H1 (cell line): Measurements from ENCODE around the gene BLOC1S3. TPM values are rescaled to one million over a fixed set of nuclear protein-coding genes. Genes with fewer than 3 reads are reported as not detected.

Experiments
- CTCF ChIA-PET: fragments of 300-600 bp; sonication (Branson Sonifier 250); formaldehyde crosslinking; loops from one replicate; lab custom pipeline; 2021; ENCODE audit not compliant: partially characterized antibody; lab: Charles Lee
- POLR2A ChIA-PET: fragments of 300-600 bp; sonication (Branson Sonifier 250); formaldehyde crosslinking; loops from one replicate; lab custom pipeline; 2021; ENCODE audit warnings: inconsistent platforms; ENCODE audit not compliant: partially characterized antibody; lab: Charles Lee
- DNase-seq, 2 experiments: peaks; one replicate each; pipeline versions ENCODE4 v3.0.0 to v3.0.0-alpha.2; 2010 to 2022; ENCODE audit warnings: low spot score in 2 of 2, low read depth in 1 of 2, mixed read lengths in 1 of 2
- FAIRE-seq: peaks from 2 replicates; lab custom pipeline; 2011; peaks lifted over from hg19 to GRCh38; lab: Jason Lieb, UNC
- H2AFZ ChIP-seq: 2 replicates; pipeline ENCODE4 v1.8.1; 2012; ENCODE audit warnings: low read length, inconsistent platforms
- H2AK5ac ChIP-seq: 2 replicates; pipeline ENCODE4 v1.6.1; 2013; ENCODE audit warnings: low read depth, low read length
- H2BK120ac ChIP-seq: replicated peaks from 2 replicates; pipeline ENCODE3; 2013; ENCODE audit warnings: low read depth, low read length, inconsistent platforms
- H2BK12ac ChIP-seq: 2 replicates; pipeline ENCODE4 v1.6.1; 2013; ENCODE audit warnings: low read depth, low read length
- H2BK15ac ChIP-seq: 2 replicates; pipeline ENCODE4 v1.6.1; 2013; ENCODE audit warnings: low read length
- H2BK20ac ChIP-seq: 2 replicates; pipeline ENCODE4 v1.6.1; 2013; ENCODE audit warnings: low read length
- H2BK5ac ChIP-seq: 2 replicates; pipeline ENCODE4 v1.6.1; 2013; ENCODE audit warnings: low read depth, low read length
- H3K14ac ChIP-seq: 2 replicates; pipeline ENCODE4 v1.6.1; 2013; ENCODE audit warnings: inconsistent platforms; ENCODE audit not compliant: insufficient read length
- H3K18ac ChIP-seq: 2 replicates; pipeline ENCODE4 v1.6.1; 2013; ENCODE audit warnings: low read length; ENCODE audit errors: extremely low read depth
- H3K23ac ChIP-seq: 2 replicates; pipeline ENCODE4 v1.6.1; 2013; ENCODE audit warnings: inconsistent platforms; ENCODE audit not compliant: insufficient read length
- H3K23me2 ChIP-seq: 2 replicates; pipeline ENCODE4 v1.6.1; 2013; ENCODE audit warnings: low read depth, low read length
- H3K27ac ChIP-seq: 2 replicates; pipeline ENCODE4 v1.6.1; 2011; ENCODE audit warnings: low read depth, low read length, inconsistent platforms
- H3K27me3 ChIP-seq, 4 experiments: replicated peaks in 1 of 4; 1 replicate in 1 of 4; 2 replicates in 3 of 4; pipeline versions ENCODE4 v1.6.1 to v1.8.1; 2011 to 2013; ENCODE audit warnings: low read length in 3 of 4, mild to moderate bottlenecking in 3 of 4, inconsistent platforms in 2 of 4, mixed read lengths in 2 of 4, moderate library complexity in 1 of 4; ENCODE audit not compliant: control insufficient read depth in 3 of 4, insufficient read depth in 3 of 4; ENCODE audit errors: extremely low read depth in 1 of 4
- H3K36me3 ChIP-seq, 4 experiments: 2 replicates each; pipeline versions ENCODE4 v1.6.1 to v1.8.1; 2011 to 2013; ENCODE audit warnings: mild to moderate bottlenecking in 4 of 4, low read length in 3 of 4, moderate library complexity in 2 of 4, control low read depth in 1 of 4, inconsistent platforms in 1 of 4; ENCODE audit not compliant: insufficient read depth in 4 of 4, control insufficient read depth in 2 of 4
- H3K4ac ChIP-seq: replicated peaks from 2 replicates; pipeline ENCODE3; 2013; ENCODE audit warnings: low read length, low read depth, mixed read lengths, inconsistent platforms; ENCODE audit not compliant: insufficient read length
- H3K4me1 ChIP-seq, 4 experiments: replicated peaks in 1 of 4; 1 replicate in 1 of 4; 2 replicates in 3 of 4; pipeline versions ENCODE4 v1.6.1 to v1.8.1; 2011 to 2013; ENCODE audit warnings: low read length in 3 of 4, inconsistent platforms in 2 of 4, mixed read lengths in 1 of 4; ENCODE audit not compliant: insufficient read depth in 4 of 4, control insufficient read depth in 3 of 4
- H3K4me2 ChIP-seq, 2 experiments: 2 replicates each; pipeline versions ENCODE4 v1.6.1 to v1.8.1; 2011 to 2013; ENCODE audit warnings: low read depth in 2 of 2, low read length in 2 of 2, control low read depth in 1 of 2, inconsistent platforms in 1 of 2, mild to moderate bottlenecking in 1 of 2; ENCODE audit not compliant: insufficient read depth in 1 of 2
- H3K4me3 ChIP-seq, 4 experiments: fragments of 200-600, 300-600 bp in 1 of 4; sonication (generic), shearing (Covaris generic), sonication (Bioruptor Twin) in 1 of 4; 2 replicates each; pipeline versions ENCODE4 v1.5.1 to v1.8.1; 2011 to 2016; ENCODE audit warnings: low read length in 4 of 4, low read depth in 3 of 4, control low read depth in 2 of 4, inconsistent platforms in 2 of 4, mild to moderate bottlenecking in 2 of 4, mixed read lengths in 1 of 4, moderate library complexity in 1 of 4; ENCODE audit not compliant: insufficient read depth in 2 of 4; ENCODE audit errors: extremely low read depth in 1 of 4
- H3K56ac ChIP-seq: replicated peaks from 2 replicates; pipeline ENCODE3; 2013; ENCODE audit warnings: low read depth, mild to moderate bottlenecking, mixed read lengths, low read length, inconsistent platforms; ENCODE audit not compliant: insufficient read length
- H3K79me1 ChIP-seq: 2 replicates; pipeline ENCODE4 v1.6.1; 2013; ENCODE audit warnings: low read depth, low read length, control low read depth
- H3K79me2 ChIP-seq, 2 experiments: 2 replicates each; pipeline versions ENCODE4 v1.6.1 to v1.8.1; 2012 to 2013; ENCODE audit warnings: low read length in 2 of 2, mild to moderate bottlenecking in 2 of 2, inconsistent platforms in 1 of 2; ENCODE audit not compliant: insufficient read depth in 2 of 2, control insufficient read depth in 1 of 2
- H3K9ac ChIP-seq, 4 experiments: replicated peaks in 1 of 4; 1 replicate in 1 of 4; 2 replicates in 3 of 4; pipeline versions ENCODE4 v1.6.1 to v1.8.1; 2011 to 2013; ENCODE audit warnings: low read depth in 3 of 4, low read length in 3 of 4, control low read depth in 2 of 4, mild to moderate bottlenecking in 2 of 4, moderate library complexity in 2 of 4, inconsistent platforms in 1 of 4; ENCODE audit errors: extremely low read depth in 1 of 4
- H3K9me3 ChIP-seq, 2 experiments: 2 replicates each; pipeline versions ENCODE4 v1.6.1 to v1.8.1; 2012 to 2013; ENCODE audit warnings: mild to moderate bottlenecking in 2 of 2, moderate library complexity in 2 of 2, control low read depth in 1 of 2, inconsistent platforms in 1 of 2, low read depth in 1 of 2, low read length in 1 of 2, mixed read lengths in 1 of 2; ENCODE audit not compliant: insufficient read depth in 2 of 2
- H4K20me1 ChIP-seq, 2 experiments: replicated peaks in 1 of 2; 2 replicates each; pipeline versions ENCODE3 to v1.8.1; 2011 to 2013; ENCODE audit warnings: inconsistent platforms in 2 of 2, low read length in 2 of 2, mild to moderate bottlenecking in 1 of 2; ENCODE audit not compliant: insufficient read depth in 2 of 2, control insufficient read depth in 1 of 2
- H4K5ac ChIP-seq: 2 replicates; pipeline ENCODE4 v1.6.1; 2013; ENCODE audit warnings: low read length, low read depth, mixed read lengths, inconsistent platforms; ENCODE audit not compliant: insufficient read length
- H4K8ac ChIP-seq: 2 replicates; pipeline ENCODE4 v1.8.0; 2013; ENCODE audit warnings: mild to moderate bottlenecking, moderate library complexity, low read length, inconsistent platforms; ENCODE audit not compliant: insufficient read depth; ENCODE audit errors: extremely low read depth
- H4K91ac ChIP-seq: replicated peaks from 2 replicates; pipeline ENCODE3; 2013; ENCODE audit warnings: low read length, mixed read lengths, inconsistent platforms; ENCODE audit not compliant: insufficient read length
- BCL11A ChIP-seq, 2 experiments: IDR thresholded peaks; one replicate each; pipeline ENCODE4 v1.6.1; 2011; ENCODE audit warnings: low read depth in 2 of 2, low read length in 2 of 2, mild to moderate bottlenecking in 2 of 2
- CTBP2 ChIP-seq: IDR thresholded peaks from 2 replicates; pipeline ENCODE4 v1.7.0; 2011; ENCODE audit warnings: borderline replicate concordance, mild to moderate bottlenecking, moderate library complexity, mixed read lengths, low read length; ENCODE audit not compliant: insufficient read depth, insufficient read length
- CTCF ChIP-seq, 3 experiments: IDR thresholded peaks; 1 replicate in 2 of 3; 2 replicates in 1 of 3; pipeline versions ENCODE4 v1.5.1 to v1.6.1; 2011; ENCODE audit warnings: low read length in 3 of 3, mild to moderate bottlenecking in 3 of 3, inconsistent platforms in 2 of 3, low read depth in 1 of 3, moderate library complexity in 1 of 3; ENCODE audit not compliant: insufficient read depth in 1 of 3; ENCODE audit errors: control extremely low read depth in 1 of 3
- EZH2 ChIP-seq: fragments of 200-600 bp; sonication (generic); IDR thresholded peaks from 2 replicates; pipeline ENCODE4 v1.7.1; 2012; ENCODE audit warnings: low read depth, mild to moderate bottlenecking, moderate library complexity, low read length, inconsistent platforms; ENCODE audit not compliant: severe bottlenecking
- NANOG ChIP-seq: IDR thresholded peaks from 2 replicates; pipeline ENCODE4 v1.6.1; 2011; ENCODE audit warnings: low read length, low read depth, mild to moderate bottlenecking, inconsistent platforms; ENCODE audit not compliant: insufficient read depth, poor library complexity, severe bottlenecking
- SIN3A ChIP-seq, 2 experiments: IDR thresholded peaks in 1 of 2; conservative IDR thresholded peaks in 1 of 2; 2 replicates each; pipeline ENCODE4 v1.6.1; 2011 to 2012; ENCODE audit warnings: low read length in 2 of 2, improper control_type of control experiment in 1 of 2, low read depth in 1 of 2, mild to moderate bottlenecking in 1 of 2
- SIRT6 ChIP-seq: IDR thresholded peaks from one replicate; pipeline ENCODE4 v1.7.1; 2012; ENCODE audit warnings: low read length, inconsistent platforms
- TEAD4 ChIP-seq: IDR thresholded peaks from 2 replicates; pipeline ENCODE4 v1.6.1; 2012; ENCODE audit warnings: low read depth, low read length, inconsistent platforms, mixed read lengths
- USF2 ChIP-seq: IDR thresholded peaks from 2 replicates; pipeline ENCODE4 v1.6.1; 2011; ENCODE audit warnings: low read length, improper control_type of control experiment
- WGBS, 2 experiments: shearing (Covaris generic) in 1 of 2; methylation state at CpG; one replicate each; pipeline versions ENCODE4 v1.1.6 to v1.1.7; 2013 to 2015; ENCODE audit warnings: low lambda C conversion rate in 2 of 2, mixed read lengths in 2 of 2, inconsistent platforms in 1 of 2, low coverage in 1 of 2, missing lambda C conversion rate in 1 of 2; ENCODE audit not compliant: insufficient replicate concordance in 2 of 2, insufficient coverage in 1 of 2, insufficient read length in 1 of 2; ENCODE audit errors: extremely low coverage in 1 of 2, missing lambda C conversion rate in 1 of 2; 5-methylcytosine and 5-hydroxymethylcytosine counted together
- polyA plus RNA-seq, 7 experiments: library from polyadenylated mRNA; depleted of rRNA in 3 of 7; stranded (reverse) in 5 of 7; unstranded in 2 of 7; fragments of >200 nt in 5 of 7; fragments of 200-250 nt in 2 of 7; gene quantifications; 1 replicate in 5 of 7; 2 replicates in 1 of 7; 4 replicates in 1 of 7; pipeline versions ENCODE4 v1.2.1 to v1.2.3, GENCODE V29; 2011 to 2013; ENCODE audit warnings: missing spikeins in 2 of 7, mixed read lengths in 2 of 7
- total RNA-seq: library from RNA; stranded (reverse); fragmentation: NEBNext Ultra II Directional; extraction: Animal tissue kit (Norgen Biotek cat#: 25700); gene quantifications from 2 replicates; pipeline ENCODE4 v1.2.1, GENCODE V29; 2021

The BLOC1S3 gene
- total and polyA plus RNA-seq, 2 of the 8 experiments (the other 6 are each of a cell fraction or from before 2014, with no cell fraction given): 6.0 to 6.1 TPM

- no peak overlapping the region for H2BK15ac ChIP-seq
- H3K9me3 ChIP-seq: no peaks in the 10 kb centered on the region
- no peak overlapping the region for H3K18ac ChIP-seq
- H4K8ac ChIP-seq: no peak overlapping the region
- H2BK20ac ChIP-seq: no peak overlapping the region
- peaks cover 0 to 6% of the 10 kb centered on the region in 2 experiments for H4K20me1 ChIP-seq
- CTCF ChIA-PET: interaction anchor here (0.6 to 5.6 kb wide), 9 partner anchors 9 to 313 kb away, joined by 3 to 54 read pairs (median 6); partner anchors contain the start of gene TRAPPC6A
- no peak overlapping the region for H3K27ac ChIP-seq
- no peaks in the 10 kb centered on the region for H3K36me3 ChIP-seq
- no peak overlapping the region for H2BK12ac ChIP-seq
- H3K4me3 ChIP-seq: no peak overlapping the region
- no peak overlapping the region for H2AK5ac ChIP-seq
- DNase-seq (no peak), FAIRE-seq (no peak)
- no peak overlapping the region for H2AFZ ChIP-seq
- no peaks in the 10 kb centered on the region for H3K79me1 ChIP-seq
- H3K4ac ChIP-seq: no peak overlapping the region
- no peak overlapping the region for H3K14ac ChIP-seq
- WGBS, 2 experiments: 83% methylated on average over 14 of the region's 17 CpGs; no CpG with 5 or more reads in 1 of the 2 experiments
- POLR2A ChIA-PET: interaction anchor here (0.6 to 3.7 kb wide), 3 partner anchors 8 to 72 kb away, joined by 3 to 21 read pairs (median 3); no protein-coding TSS in a partner anchor
- peaks cover 0 to 17% (median 8%) of the 10 kb centered on the region in 4 experiments; a peak in 5 of 7 replicates for H3K4me1 ChIP-seq
- no peak overlapping the region for H3K9ac ChIP-seq
- H3K56ac ChIP-seq: no peak overlapping the region
- H3K23ac ChIP-seq: no peak overlapping the region
- H3K27me3 ChIP-seq: peaks cover 0 to 5% (median 3%) of the 10 kb centered on the region in 4 experiments; a peak in 3 of 7 replicates
- H2BK120ac ChIP-seq: no peak overlapping the region
- H4K5ac ChIP-seq: no peak overlapping the region
- no peaks in the 10 kb centered on the region for H3K79me2 ChIP-seq
- no peak overlapping the region for H4K91ac ChIP-seq
- H3K4me2 ChIP-seq: no peak overlapping the region
- H2BK5ac ChIP-seq: no peak overlapping the region
- H3K23me2 ChIP-seq: no peaks in the 10 kb centered on the region
- TF ChIP-seq BCL11A (IDR thresholded peaks at IDR 0.05; ENCODE audit: low read depth in 2 of 2, low read length in 2 of 2): no peak
- TF ChIP-seq NANOG: no peak
- TF ChIP-seq SIN3A (conservative IDR thresholded peaks at IDR 0.05 in 1 of 2, IDR thresholded peaks at IDR 0.05 in 1 of 2; ENCODE audit: low read depth in 1 of 2, low read length in 2 of 2): no peak
- TF ChIP-seq CTBP2: no peak
- no peak for TF ChIP-seq TEAD4
- no peak for TF ChIP-seq SIRT6
- TF ChIP-seq EZH2: no peak
- TF ChIP-seq CTCF (IDR thresholded peaks at IDR 0.05; ENCODE audit: control extremely low read depth in 1 of 3, insufficient read depth in 1 of 3, low read depth in 1 of 3, low read length in 3 of 3): no peak
- no peak for TF ChIP-seq USF2
Measured at GRCh38 chr19:45163156-45163555, 15.4 kb upstream of the BLOC1S3 start.
